Activated CD4-positive, CD25-positive, alpha-beta regulatory T cell treated with anti-CD3 and anti-CD28 coated beads, Interleukin-2, amount 50 U/mL, for 72 hours (primary cell): ENCODE results near the gene TIGAR.

Experiments
- DNase-seq: peaks from one replicate; pipeline ENCODE4 v3.0.0; 2021

Gene TIGAR

DNA sequence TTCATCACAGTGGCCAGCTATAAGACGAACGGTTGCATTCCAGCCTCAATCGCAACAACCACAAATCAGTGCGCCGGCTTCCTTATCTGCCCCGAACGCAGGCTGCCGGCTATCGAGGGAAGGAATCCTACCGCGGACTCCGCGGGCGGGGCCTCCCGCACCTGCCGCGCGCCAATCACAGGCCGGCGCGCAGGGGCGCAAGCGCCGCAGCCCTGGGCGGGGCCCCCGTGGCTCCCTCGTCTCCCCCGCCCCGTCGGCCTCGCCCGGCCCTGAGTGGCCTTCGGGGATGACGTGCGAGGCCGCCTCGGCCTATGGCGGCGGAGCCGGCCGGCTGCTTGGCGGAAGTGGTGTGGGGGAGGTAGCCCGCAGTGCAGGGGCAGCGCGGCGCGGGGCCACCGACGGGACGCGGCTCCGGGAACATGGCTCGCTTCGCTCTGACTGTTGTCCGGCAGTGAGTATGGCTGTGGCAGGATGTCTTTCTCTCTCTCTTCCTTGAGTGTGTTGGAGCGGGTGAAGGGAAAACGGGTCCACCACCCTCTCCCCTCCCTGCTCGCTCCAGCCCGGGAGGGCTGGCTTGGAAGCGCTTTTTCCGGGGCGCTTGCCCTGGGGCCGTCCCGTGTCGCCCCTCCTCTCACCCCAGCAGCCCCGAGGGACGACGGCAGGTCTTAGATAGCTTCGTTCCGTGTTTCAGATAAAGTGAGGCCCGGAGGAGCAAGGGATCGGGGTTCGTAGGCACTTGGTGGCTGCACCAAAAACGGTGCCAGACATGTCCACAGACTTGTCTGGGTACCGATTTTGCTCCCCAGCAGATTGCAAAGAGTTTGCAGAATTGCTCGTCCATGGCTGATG is at the start of gene TIGAR:
Gene TIGAR (plus strand): TSS at position 361 of the 849 bp plus-strand sequence. CDS start 59 bp downstream, at position 420.
- DNase-seq, result peak; percentile 94

- peak; percentile 79 for DNase-seq
These were observed 49.1 kb upstream of the TIGAR start for GRCh38 chr12:4271717-4272423.

DNA sequence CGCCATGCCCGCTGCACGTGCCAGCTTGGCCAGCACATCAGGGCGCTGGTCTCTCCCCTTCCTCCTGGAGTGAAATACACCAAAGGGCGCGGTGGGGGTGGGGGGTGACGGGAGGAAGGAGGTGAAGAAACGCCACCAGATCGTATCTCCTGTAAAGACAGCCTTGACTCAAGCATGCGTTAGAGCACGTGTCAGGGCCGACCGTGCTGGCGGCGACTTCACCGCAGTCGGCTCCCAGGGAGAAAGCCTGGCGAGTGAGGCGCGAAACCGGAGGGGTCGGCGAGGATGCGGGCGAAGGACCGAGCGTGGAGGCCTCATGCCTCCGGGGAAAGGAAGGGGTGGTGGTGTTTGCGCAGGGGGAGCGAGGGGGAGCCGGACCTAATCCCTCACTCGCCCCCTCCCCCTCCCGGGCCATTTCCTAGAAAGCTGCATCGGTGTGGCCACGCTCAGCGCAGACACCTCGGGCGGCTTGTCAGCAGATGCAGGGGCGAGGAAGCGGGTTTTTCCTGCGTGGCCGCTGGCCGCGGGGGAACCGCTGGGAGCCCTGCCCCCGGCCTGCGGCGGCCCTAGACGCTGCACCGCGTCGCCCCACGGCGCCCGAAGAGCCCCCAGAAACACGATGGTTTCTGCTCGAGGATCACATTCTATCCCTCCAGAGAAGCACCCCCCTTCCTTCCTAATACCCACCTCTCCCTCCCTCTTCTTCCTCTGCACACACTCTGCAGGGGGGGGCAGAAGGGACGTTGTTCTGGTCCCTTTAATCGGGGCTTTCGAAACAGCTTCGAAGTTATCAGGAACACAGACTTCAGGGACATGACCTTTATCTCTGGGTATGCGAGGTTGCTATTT is 48.4 kb upstream of the TIGAR start:
- DNase-seq, result peak; percentile 73

DNA sequence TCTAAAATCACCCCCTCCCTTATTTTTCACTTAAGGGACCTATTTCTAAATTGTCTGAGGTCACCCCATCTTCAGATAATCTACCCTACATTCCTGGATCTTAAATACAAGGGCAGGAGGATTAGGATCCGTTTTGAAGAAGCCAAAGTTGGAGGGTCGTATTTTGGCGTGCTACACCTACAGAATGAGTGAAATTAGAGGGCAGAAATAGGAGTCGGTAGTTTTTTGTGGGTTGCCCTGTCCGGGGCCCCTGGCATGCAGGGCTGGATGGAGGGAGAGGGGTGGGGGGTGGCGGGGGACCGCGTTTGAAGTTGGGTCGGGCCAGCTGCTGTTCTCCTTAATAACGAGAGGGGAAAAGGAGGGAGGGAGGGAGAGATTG is 47.8 kb upstream of the TIGAR start:
- DNase-seq, result no peak

GRCh38 chr12:4273652-4274395 is 47.2 kb upstream of the TIGAR start, which contains the start of gene CCND2:
Gene CCND2, plus strand, starts transcription at chr12:4273762. Its CDS starts 279 bp downstream, at chr12:4274041.
- peak; percentile 72 for DNase-seq

DNA sequence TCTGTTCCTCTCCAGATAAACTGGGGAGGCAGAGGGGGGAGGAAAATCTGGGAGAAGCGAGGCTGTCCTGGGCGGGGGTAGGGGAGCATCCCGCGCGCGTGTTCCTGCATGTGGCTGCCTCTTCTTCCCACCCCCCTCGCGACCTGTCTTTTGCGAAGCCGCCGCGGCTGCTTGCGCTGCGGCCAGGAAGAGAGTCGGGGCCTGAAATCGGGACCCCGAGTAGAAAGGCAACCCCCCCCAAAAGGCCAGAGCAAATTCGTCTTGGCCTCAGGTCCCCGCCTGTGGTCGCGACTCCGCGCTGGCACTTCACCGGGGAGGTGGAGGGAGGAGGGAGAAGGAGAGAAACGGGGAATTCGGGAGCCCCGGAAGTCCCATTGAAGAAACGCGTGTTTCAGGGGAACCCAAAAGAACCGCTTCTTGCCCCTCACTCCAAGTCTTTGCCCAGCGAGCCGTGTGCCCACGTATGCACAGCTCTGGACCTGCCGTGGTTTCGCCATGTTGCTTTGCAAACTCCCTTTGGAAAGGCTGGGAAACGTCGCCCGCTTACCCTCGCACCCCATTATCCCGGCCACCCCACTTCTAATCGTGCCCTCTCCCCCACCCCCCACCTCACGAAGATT is 46.5 kb upstream of the TIGAR start:
- DNase-seq, result no peak

DNA sequence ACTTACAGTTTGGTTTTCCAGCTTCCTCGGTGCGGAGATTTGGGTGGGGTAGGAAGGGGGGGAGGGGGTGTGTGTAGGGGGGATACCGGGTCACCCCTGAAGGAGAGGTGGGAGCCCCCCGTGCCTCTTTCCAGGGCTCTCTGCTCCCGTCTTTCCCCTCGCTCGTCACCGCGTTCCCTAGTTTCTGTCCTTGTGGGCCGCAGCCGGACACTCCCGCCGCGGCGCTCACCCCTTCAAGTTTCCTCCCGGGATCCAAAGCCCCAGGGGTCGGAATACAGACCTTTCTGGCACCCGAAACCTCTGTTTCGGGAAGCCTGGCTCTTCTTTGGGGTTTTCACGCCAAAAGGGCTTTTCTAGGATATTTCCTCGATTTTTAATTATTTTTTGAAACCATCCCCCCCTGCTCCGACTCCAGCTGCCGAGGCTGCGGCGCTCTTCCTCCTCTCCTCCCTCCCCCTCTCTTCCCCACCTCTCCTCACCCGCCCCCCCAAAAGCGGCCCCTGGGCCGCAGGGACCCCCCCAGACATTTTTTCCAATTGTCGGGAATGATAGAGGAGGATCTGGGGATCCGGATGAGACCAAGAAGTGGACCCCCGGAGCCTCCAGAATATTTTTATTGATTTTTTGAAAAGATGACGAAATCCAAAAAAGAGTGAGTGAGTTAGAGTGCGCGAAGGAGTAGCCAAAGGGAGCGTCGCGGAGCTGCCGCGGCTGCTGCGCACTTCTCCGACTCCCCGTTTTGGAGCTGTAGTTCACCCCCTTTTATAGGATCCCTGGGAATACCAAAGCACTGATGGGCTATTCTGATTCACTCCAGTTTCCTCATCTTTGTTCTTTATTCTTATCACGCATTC is 45.8 kb upstream of the TIGAR start:
- no peak for DNase-seq

GRCh38 chr12:4275870-4276301 is 45.1 kb upstream of the TIGAR start:
- no peak for DNase-seq

- peak; percentile 77 for DNase-seq
These were observed 44.3 kb upstream of the TIGAR start for GRCh38 chr12:4276524-4277204.

GRCh38 chr12:4277205-4277543 is 43.8 kb upstream of the TIGAR start:
- DNase-seq, result no peak

DNA sequence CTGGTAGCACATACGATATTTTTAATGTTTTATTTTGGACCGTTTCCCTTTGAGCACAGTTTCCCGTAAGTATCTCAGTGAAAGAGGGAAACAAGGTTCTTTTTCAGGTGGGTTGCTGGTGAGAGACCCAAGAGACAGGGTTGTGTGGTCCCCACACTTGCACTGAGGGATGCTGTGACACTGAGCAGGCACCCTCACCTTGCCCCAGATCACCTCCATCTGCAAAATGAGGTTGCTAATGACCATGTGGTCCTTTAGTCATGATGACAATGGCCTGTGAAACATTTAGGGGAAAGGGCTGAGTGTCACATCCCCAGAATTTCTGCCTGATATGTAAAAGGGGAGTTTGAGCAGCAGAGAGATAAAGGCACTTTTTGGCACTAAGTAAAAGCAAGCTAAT is 43.2 kb upstream of the TIGAR start:
- no peak for DNase-seq

GRCh38 chr12:4278329-4279197 is 42.5 kb upstream of the TIGAR start:
- DNase-seq, result no peak

DNA sequence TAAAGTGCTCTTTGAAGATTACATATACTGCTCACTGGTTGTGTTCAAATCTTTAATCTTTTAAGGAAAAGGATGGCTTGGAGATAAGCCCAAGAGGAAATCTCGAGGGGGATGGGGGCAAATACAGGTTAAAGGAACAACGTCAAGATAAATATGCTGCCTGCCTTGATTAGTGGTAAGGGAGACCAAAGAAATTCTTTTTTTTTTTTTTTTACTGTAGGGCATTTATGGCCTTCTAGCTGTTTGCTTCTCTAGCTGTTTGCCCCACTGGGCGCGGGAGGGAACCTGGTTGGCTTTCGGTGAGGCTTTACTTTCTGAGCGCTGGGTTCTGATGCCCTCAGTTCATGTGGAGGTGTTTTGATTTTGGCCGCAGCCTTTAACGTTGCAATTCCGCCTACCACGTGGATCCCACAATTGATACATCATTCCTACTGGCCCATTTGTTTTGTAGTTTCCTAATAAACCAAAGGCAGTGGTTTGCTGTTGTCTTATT is 41.8 kb upstream of the TIGAR start:
- DNase-seq, result no peak

DNA sequence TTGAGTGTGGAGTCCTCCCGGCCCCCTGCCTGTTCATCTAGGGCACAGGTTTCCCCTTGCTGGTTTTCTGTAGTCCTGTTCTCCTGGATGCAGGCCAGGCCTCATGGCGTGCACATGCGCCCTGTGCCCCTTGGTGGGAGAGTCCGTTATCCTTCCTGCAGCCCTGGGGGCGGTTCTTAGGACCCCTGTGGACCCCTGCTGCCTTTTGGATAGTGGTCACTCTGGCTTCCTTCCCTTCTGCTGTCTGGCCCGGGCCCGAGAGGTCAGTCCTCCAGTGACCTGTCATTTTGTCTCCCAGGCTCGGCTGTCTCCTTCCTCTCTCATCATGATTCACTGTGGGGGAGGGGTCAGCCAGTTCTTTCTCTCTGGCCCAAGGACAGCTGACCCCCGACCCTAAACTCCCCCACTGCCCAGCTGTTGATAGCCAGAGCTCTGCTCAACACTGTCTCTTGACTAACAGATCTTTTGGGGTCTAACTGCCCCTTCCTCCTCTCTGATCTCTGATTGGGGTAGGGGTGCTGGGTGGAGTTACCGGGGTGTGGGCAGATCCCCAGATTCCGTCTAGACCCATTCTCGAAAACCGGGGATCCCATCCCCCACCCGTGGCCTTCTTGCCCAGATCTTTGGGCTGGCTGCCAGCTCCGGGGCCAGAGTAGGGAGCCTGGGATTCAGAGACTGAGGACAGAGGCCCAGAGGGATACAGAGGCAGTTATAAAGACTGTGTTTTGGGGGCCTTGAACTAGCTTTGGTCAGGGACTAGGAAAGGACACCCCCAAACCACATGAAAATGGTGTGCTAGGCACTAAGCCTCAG is 40.5 kb upstream of the TIGAR start:
- DNase-seq, result no peak

DNA sequence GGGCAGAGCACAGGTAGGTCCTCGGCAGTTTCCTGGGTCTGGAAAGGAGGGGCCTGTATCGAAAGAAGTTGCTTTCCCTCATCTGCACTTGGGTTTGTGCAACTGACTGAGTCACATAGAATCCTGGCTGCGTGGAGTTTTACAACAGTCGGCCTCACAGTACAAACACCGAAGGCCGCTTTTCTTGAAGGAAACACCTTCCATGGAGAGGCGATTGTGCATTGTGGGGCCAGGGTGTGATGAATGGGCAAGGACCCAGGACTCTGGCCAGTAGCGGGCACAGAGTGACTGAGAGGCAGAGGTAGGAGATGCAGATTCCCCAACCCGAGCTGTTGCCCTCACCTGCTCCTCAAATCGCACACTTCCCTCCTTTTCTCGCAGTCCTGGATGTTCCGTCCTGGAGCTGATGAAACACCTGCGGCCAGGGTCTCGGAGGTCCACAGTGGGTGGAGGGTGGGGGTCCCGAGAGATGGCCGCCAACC is 39.8 kb upstream of the TIGAR start:
- DNase-seq, result no peak

DNA sequence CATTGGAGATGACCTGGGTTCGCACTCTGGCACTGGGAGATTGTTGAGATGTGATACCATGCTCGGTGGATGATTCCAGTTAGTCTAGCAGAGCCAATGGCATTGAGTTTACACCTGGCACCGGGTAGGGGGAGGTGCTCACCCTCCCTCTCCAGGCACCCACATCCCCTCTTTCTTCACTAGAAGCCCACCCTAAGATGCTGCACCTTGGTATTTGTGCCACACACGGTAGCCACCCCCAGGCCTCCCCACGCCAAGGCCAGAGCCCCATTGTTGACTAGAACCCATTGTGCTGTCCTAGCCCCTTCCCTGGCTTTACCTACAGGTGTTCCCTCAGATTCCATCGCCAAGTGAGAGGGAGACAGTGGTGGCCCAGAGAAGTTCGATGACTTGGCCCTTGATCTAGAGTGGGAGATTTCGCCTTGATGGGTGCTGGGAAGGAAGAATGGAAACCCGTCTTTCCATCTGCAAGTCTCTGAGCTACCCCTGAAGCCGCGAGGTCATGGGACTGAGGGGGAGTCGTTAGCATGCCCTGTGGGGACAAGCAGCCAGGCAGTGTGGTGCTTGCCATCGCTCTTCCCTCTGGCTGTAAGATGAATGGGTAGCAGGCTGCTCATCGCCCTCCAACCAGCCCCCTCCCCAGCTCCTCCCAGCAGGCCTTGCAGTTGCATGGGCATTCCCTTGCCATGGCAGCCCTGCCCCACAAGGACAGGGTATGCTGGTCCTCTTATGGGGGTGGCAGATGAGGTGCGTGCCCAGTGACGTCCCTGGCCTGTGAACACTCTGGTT is 38.7 kb upstream of the TIGAR start:
- no peak for DNase-seq

GRCh38 chr12:4282892-4283511 is 38.0 kb upstream of the TIGAR start:
- no peak for DNase-seq
